Activated naive CD4-positive, alpha-beta T cell treated with anti-CD3 and anti-CD28 coated beads, Interleukin-2, amount 50 U/mL, for 24 hours (primary cell): Measurements from ENCODE around the gene NADSYN1.
"Not testable (repeated sequence)": the region's sequence is repeated elsewhere in the genome, so short reads cannot be mapped to it uniquely, and the experiment has no call there.

Experiments
- H3K27ac Mint-ChIP-seq: one replicate; pipeline ENCODE4 v1.8.0; 2021; ENCODE audit warnings: mild to moderate bottlenecking, mixed read lengths
- H3K27me3 Mint-ChIP-seq: one replicate; pipeline ENCODE4 v1.8.0; 2021; ENCODE audit warnings: mixed read lengths
- H3K36me3 Mint-ChIP-seq: one replicate; pipeline ENCODE4 v1.8.0; 2021; ENCODE audit warnings: mixed read lengths
- H3K4me1 Mint-ChIP-seq: one replicate; pipeline ENCODE4 v1.8.0; 2021; ENCODE audit warnings: mixed read lengths
- H3K4me3 Mint-ChIP-seq: one replicate; pipeline ENCODE4 v1.8.0; 2021; ENCODE audit warnings: mild to moderate bottlenecking, mixed read lengths
- H3K9me3 Mint-ChIP-seq: one replicate; pipeline ENCODE4 v1.8.0; 2021; ENCODE audit warnings: mixed read lengths

NADSYN1 gene

DNA sequence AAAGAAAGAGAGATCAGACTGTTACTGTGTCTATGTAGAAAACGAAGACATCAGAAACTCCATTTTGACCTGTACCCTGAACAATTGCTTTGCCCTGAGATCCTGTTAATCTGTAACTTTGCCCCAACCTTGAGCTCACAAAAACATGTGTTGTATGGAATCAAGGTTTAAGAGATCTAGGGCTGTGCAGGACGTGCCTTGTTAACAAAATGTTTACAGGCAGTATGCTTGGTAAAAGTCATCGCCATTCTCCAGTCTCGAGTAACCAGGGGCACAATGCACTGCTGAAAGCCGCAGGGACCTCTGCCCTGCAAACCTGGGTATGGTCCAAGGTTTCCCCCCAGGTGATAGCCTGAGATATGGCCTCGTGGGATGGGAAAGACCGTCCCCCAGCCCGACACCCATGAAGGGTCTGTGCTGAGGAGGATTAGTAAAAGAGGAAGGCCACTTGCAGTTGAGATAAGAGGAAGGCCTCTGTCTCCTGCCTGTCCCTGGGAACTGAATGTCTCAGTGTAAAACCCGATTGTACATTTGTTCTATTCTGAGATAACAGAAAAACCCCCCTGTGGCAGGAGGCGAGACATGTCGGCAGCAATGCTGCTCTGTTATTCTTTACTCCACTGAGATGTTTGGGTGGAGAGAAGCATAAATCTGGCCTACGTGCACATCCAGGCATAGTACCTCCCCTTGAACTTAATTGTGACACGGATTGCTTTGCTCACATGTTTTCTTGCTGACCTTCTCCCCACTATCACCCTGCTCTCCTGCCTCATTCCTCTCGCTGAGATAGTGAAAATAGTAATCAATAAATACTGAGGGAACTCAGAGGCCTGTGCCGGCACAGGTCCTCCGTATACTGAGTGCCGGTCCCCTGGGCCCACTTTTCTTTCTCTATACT is 82.0 kb downstream of the NADSYN1 start:
- not testable (repeated sequence) for H3K9me3 Mint-ChIP-seq, H3K36me3 Mint-ChIP-seq, H3K4me3 Mint-ChIP-seq, H3K27me3 Mint-ChIP-seq, H3K4me1 Mint-ChIP-seq, H3K27ac Mint-ChIP-seq

DNA sequence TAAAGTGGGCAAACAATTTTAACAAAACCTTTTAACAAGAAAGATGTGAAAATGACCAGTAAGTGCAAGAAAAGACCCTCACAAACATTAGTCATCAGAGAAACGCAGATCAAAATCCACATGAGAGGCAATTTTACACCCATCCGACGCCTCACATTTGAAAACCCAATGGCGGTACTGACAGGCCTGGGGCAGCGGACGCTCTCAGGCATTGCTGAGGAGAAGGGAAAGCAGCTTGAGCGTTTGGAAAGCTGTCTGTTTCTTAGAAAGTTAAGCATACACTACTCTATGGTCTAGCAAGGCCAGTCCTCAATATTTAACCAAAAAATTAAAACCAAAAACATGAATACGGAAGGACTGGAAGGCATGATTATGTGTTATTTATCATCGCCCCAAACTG is 82.8 kb downstream of the NADSYN1 start:
- H3K9me3 Mint-ChIP-seq, result peaks cover 5% of the 10 kb centered on the region
- no peak overlapping the region for H3K4me3 Mint-ChIP-seq
- H3K36me3 Mint-ChIP-seq, result no peaks in the 10 kb centered on the region
- H3K4me1 Mint-ChIP-seq, result no peaks in the 10 kb centered on the region
- peaks cover 3% of the 10 kb centered on the region for H3K27me3 Mint-ChIP-seq
- H3K27ac Mint-ChIP-seq, result no peak overlapping the region

DNA sequence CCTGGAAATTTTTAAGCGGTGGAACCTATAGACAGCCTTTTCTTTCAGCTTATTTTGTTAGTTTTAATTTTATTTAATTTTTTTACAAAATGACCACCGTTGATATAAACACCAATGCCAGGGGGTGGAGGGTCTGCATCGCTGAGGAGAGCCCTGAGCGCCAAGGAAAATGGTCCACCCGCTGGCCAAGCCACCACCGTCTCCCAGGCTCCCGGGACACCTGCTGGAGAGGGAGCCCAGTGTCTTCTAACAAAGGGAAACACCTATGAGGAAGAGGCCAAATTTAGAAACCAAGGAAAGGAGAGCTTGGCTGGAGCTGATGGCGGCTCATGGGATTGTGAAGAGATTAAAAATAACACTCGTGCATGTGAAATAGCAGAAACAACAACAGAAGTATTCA is 84.5 kb downstream of the NADSYN1 start:
- Mint-ChIP-seq H3K27me3 (peaks cover 6% of the 10 kb centered on the region), H3K27ac (no peak overlapping the region), H3K9me3 (peaks cover 5% of the 10 kb centered on the region), H3K4me1 (no peaks in the 10 kb centered on the region), H3K4me3 (no peak overlapping the region), H3K36me3 (no peaks in the 10 kb centered on the region)

DNA sequence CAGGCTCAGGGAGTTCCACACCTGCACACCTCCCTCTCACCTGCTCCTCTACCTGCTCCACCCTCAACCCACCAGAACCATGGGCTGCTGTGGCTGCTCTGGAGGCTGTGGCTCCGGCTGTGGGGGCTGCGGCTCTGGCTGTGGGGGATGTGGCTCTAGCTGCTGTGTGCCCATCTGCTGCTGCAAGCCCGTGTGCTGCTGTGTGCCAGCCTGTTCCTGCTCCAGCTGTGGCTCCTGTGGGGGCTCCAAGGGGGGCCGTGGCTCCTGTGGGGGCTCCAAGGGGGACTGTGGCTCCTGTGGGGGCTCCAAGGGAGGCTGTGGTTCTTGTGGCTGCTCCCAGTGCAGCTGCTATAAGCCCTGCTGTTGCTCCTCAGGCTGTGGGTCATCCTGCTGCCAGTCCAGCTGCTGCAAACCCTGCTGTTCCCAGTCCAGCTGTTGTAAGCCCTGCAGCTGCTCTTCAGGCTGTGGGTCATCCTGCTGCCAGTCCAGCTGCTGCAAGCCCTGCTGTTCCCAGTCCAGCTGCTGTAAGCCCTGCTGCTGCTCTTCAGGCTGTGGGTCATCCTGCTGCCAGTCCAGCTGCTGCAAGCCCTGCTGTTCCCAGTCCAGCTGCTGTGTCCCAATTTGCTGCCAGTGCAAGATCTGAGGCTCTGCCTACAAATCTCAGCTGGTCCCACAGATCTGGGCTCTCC is 85.1 kb downstream of the NADSYN1 start, which contains the start of gene KRTAP5-8:
KRTAP5-8 (plus strand) TSS at position 49 of the 689 bp plus-strand sequence; CDS start at position 80, 31 bp downstream.
- not testable (repeated sequence) for H3K36me3 Mint-ChIP-seq, H3K27ac Mint-ChIP-seq, H3K4me1 Mint-ChIP-seq, H3K9me3 Mint-ChIP-seq, H3K4me3 Mint-ChIP-seq, H3K27me3 Mint-ChIP-seq

DNA sequence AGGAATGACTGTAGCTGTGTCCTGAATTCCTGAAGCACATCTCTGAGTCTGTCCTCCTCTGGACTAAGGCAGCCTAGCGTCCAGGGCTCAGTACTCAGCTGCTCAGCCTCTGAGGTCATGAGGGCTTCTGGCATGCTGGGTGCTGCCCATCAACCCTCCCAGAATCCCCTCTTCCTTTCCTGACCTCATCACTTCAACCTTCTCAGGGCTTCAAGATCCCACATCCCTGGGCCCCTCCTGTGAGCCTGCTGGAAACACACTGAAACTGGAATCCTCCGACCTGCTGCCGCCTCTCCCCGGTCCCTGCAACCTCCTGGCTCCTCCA is 85.6 kb downstream of the NADSYN1 start:
- Mint-ChIP-seq H3K27ac (no peak overlapping the region), H3K27me3 (peaks cover 6% of the 10 kb centered on the region), H3K4me1 (no peaks in the 10 kb centered on the region), H3K9me3 (peaks cover 5% of the 10 kb centered on the region), H3K36me3 (no peaks in the 10 kb centered on the region), H3K4me3 (no peak overlapping the region)

DNA sequence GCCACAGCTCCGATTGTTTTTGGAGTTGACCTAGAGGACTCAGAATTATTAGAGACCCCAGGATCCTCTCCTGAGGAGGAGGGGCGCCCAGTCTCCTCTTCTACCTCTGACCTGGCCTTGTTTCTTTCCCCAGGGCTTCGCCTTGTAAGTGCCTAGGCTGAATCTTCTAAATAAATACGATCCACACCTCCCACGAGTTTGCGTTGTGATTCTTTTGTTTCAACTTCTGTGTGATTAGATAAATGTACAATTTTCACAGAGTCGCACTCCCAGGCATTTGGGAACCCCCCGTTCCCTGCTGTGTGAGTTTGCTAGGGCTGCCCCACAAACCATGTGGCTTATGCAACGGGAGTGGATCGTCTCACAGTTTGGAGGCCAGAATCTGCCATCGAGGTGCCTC is 86.0 kb downstream of the NADSYN1 start:
- peaks cover 5% of the 10 kb centered on the region for H3K9me3 Mint-ChIP-seq
- H3K4me3 Mint-ChIP-seq, result no peak overlapping the region
- H3K27ac Mint-ChIP-seq, result no peak overlapping the region
- H3K36me3 Mint-ChIP-seq, result no peaks in the 10 kb centered on the region
- H3K4me1 Mint-ChIP-seq, result no peaks in the 10 kb centered on the region
- H3K27me3 Mint-ChIP-seq, result peaks cover 6% of the 10 kb centered on the region

DNA sequence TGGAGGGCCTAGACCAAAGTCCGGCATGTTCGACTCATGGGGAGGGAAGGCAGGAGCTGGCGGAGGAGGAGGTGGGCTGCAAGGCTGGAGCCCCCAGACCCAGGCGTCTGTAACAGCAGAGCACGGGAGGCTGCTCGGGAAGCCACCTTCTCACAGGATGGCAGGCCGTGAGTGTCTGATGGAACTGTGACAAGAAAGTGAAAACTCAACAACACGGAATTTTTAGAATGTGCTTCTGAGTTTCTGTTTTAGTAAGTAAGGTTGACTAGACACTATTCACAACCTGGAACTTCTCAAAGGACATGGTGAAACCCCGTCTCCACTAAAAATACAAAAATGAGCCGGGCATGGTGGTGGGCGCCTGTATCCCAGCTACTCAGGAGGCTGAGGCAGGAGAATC is 87.0 kb downstream of the NADSYN1 start:
- not testable (repeated sequence) for H3K36me3 Mint-ChIP-seq, H3K9me3 Mint-ChIP-seq, H3K27me3 Mint-ChIP-seq, H3K4me1 Mint-ChIP-seq, H3K27ac Mint-ChIP-seq, H3K4me3 Mint-ChIP-seq

DNA sequence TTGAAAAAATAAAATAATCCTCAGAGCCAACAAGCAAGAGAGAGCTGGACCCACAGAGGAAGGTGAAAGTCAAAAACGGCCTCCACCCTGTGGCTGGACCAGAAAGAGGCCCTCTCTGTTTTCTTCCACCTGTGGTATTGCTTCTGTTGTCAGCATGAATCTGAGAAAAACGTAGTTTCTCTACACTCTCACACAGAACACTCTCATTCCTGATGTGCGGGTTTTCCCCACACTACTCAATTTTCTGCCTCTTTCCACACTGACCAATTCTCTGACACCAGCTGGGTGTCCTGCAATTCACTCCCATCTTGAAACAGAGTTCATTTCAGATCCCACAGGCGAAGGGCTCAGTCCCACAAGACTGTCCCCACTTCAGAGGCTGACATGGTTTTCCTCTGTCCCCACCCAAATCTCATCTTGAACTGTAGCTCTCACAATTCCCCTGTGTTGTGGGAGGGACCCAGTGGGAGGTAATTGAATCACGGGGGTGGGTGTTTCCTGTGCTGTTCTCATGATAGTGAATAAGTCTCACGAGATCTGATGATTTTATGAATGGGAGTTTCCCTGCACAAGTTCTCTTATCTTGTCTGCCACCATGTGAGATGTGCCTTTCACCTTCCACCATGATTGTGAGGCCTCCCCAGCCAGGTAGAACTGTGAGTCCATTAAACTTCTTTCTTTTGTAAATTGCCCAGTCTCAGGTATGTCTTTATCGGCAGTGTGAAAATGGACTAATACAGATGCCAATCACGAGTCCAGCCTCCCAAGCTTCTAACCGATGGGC is 87.7 kb downstream of the NADSYN1 start:
- H3K27ac Mint-ChIP-seq, H3K36me3 Mint-ChIP-seq, H3K27me3 Mint-ChIP-seq, H3K4me3 Mint-ChIP-seq, H3K4me1 Mint-ChIP-seq, H3K9me3 Mint-ChIP-seq: not testable (repeated sequence)

DNA sequence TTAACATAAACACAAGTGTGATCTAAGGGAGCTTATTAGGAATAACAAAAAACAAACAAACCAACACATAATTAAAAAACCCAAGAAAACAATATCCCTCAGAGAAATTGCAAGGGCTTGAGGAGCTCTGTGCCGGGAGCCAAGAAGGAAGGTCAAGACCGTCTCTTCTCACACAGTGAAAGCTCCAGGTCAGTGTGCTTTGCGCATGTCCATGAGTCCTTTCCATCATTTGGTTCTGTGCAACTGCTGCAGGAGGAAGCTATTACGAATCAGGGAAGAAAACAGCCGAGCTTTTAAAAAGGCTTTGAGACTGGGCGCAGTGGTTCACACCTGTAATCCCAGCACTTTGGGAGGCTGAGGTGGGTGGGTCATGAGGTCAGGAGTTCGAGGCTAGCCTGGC is 89.4 kb downstream of the NADSYN1 start:
- Mint-ChIP-seq H3K4me3 (no peak overlapping the region), H3K9me3 (peaks cover 5% of the 10 kb centered on the region), H3K4me1 (no peaks in the 10 kb centered on the region), H3K27ac (no peak overlapping the region), H3K36me3 (no peaks in the 10 kb centered on the region), H3K27me3 (peaks cover 11% of the 10 kb centered on the region)

DNA sequence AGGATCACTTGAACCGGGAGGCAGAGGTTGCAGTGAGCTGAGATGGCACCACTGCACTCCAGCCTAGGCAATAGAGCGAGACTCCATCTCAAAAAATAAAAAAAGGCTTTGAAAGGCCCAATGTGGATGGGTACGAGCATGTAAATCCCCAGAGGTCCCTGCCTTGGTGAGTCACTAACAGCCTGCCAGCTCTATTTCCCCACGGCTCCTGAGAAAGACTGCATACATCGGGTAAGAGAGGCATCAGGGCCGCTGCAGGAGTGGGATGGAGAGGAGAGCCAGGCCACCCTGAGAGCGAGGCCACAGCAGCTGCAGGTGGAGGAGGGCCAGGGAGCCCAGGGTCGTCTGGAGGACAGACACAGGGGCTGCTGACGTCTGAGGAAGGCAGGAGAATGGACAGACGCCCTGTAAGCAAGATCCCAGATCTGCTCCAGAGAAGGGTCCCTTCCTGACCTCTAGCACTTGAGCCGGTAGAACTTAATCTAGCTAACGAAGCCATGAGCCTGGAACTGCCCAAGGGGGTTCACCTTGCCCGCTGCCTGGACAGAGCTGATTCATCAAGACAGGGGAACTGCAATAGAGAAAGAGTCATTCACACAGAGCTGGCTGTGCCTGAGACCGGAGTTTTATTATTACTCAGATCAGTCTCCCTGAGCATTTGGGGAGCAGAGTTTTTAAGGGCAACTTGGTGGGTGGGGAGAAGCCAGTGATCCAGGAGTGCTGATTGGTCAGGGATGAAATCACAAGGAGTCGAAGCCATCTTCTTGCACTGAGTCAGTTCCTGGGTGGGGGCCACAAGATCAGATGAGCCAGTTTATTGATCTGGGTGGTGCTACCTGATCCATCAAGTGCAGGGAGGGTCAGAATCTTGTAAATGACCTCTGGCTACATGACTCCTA is 90.1 kb downstream of the NADSYN1 start:
- Mint-ChIP-seq H3K36me3 (no peaks in the 10 kb centered on the region), H3K27me3 (peaks cover 14% of the 10 kb centered on the region), H3K9me3 (peaks cover 5% of the 10 kb centered on the region), H3K4me1 (no peaks in the 10 kb centered on the region), H3K4me3 (no peak overlapping the region), H3K27ac (no peak overlapping the region)

DNA sequence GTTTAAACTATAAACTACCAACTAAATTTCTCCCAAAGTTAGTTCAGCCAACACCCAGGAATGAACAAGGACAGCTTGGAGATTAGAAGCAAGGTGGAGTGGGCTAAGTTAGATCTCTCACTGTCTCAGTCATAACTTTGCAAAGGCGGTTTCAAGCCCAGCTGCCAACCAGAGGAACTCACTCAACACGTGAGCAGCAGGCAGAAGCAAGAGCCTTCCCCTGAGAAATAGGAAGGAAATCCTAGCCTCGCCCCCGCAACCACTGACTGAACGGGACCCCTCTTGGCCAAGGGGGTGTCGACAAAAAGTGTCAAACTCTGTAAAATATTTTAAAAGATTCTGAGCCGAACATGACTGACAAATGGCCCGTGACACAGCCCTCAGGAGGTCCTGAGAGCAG is 90.9 kb downstream of the NADSYN1 start:
- Mint-ChIP-seq H3K27ac (no peak overlapping the region), H3K4me3 (no peak overlapping the region)

DNA sequence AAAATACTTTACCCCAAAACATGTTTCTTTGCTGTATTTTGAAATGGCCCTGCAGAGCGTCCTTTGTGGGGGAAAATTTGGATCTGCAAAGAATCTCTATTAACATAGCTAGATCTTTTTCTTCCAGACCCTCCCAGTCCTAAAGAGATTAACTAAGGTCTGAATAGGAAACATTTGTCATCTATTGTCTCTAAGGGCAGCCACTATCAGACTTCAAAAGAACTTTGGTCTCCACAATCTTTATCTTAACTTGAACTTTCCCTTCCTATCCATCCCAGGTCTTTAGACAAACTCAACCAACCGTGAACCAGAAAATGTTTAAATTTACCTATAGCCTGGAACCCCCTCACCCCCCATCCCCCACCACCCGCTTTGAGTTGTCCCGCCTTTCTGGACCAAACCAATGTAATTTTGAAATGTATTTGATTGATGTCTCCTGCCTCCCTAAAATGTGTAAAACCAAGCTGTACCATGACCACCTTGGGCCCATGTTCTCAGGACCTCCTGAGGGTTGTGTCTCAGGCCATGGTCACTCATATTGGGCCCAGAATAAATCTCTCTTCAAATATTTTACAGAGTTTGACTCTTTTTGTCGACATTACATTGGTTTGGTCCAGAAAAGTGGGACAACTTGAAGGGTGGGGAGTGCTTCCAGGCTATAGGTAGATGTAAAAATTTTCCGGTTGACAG is 91.7 kb downstream of the NADSYN1 start:
- Mint-ChIP-seq H3K4me1 (no peaks in the 10 kb centered on the region), H3K36me3 (no peaks in the 10 kb centered on the region), H3K9me3 (peaks cover under 1% of the 10 kb centered on the region), H3K4me3 (no peak overlapping the region), H3K27me3 (peaks cover 16% of the 10 kb centered on the region), H3K27ac (no peak overlapping the region)

More for the DNA sequence above, 90.9 kb downstream of the NADSYN1 start:
- Mint-ChIP-seq H3K27me3 (peaks cover 13% of the 10 kb centered on the region), H3K9me3 (peaks cover 5% of the 10 kb centered on the region), H3K36me3 (no peaks in the 10 kb centered on the region), H3K4me1 (no peaks in the 10 kb centered on the region)

DNA sequence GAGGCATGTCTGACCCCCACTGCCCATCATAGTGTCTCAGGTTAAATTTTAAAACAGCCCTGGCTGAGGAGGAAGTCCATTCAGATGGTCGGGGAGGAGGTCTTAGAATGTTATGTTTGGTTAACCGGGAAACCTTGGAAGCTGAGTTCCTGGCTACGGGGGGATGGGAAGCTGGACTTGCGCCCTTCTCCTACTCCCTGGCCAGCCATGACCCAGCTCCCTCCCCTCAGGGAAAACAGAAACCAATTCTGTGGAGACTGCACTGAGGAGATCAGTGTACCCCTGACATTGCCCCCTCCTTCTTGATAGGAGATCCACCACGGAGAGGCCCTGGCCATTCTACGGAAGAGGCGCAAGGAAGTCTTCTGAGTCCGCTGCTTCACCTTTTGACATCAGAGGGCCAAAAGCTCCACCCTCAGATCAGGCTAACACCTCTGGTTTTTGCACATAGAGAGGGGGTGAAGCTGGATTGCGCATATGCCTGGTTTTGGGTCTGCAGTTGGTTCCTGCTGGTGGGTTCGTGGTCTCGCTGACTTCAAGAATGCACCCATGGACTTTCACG is 92.5 kb downstream of the NADSYN1 start:
- peaks cover 17% of the 10 kb centered on the region for H3K27me3 Mint-ChIP-seq
- no peaks in the 10 kb centered on the region for H3K4me1 Mint-ChIP-seq
- no peak overlapping the region for H3K27ac Mint-ChIP-seq
- no peak overlapping the region for H3K4me3 Mint-ChIP-seq
- H3K36me3 Mint-ChIP-seq, result no peaks in the 10 kb centered on the region
- no peaks in the 10 kb centered on the region for H3K9me3 Mint-ChIP-seq

DNA sequence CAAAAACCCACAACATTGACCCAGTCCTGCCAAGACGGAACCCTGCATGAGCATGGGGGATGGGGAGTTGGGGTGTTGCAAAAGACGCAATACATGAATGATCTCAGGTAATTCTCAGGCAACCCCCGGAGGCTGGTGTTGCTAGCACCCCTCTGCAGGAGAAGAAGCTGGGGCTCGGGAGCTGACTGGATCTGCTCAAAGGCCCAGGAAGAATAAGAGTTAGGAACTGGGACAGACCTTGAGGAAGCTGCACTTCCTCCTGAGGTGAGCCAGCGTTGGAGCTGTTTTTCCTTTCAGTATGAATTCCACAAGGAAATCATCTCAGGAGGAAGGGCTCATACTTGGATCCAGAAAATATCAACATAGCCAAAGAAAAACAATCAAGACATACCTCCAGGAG is 95.1 kb downstream of the NADSYN1 start, which contains the start of gene KRTAP5-9:
KRTAP5-9 (plus strand) TSS at position 301 of the 400 bp plus-strand sequence. CDS start 238 bp downstream, outside the sequence.
- no peaks in the 10 kb centered on the region for H3K36me3 Mint-ChIP-seq
- no peak within 1 kb of the TSS for H3K27ac Mint-ChIP-seq
- peaks cover 13% of the 10 kb centered on the region for H3K27me3 Mint-ChIP-seq
- no peaks in the 10 kb centered on the region for H3K4me1 Mint-ChIP-seq
- H3K9me3 Mint-ChIP-seq, result no peaks in the 10 kb centered on the region
- no peak within 1 kb of the TSS for H3K4me3 Mint-ChIP-seq
